DMS114 treated with DMSO at 0.1 percent for 48 hours (cell line): ENCODE data around the gene FNDC10.
"Not testable (repeated sequence)": the region's sequence is repeated elsewhere in the genome, so short reads cannot be mapped to it uniquely, and the experiment has no call there.

ENCODE experiments used
- DNase-seq: peaks from one replicate; lab custom pipeline; 2025; ENCODE audit not compliant: unreplicated experiment; lab: John Stamatoyannopoulos, UW

Gene FNDC10

DNA sequence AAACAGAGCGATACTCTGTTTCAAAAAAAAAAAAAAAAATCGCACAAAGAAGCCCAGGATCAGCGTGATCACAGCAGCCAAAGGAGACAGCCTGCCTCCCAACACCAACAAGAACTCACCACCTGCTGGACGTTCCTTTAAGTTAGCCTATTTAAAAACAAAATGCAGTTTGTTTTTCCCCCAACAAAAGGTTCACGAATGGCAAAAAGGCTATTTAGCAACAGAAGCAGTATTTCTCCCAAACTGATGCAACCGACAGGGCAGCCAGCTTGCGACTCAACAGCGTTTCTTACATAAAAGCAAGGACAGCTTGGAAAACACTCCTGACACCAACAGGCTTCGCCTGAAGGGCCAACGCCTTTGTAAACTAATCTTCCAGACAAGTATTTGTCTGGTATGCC is 32.0 kb downstream of the FNDC10 start:
- DNase-seq: no peak

- DNase-seq: no peak
Observed at GRCh38 chr1:1567152-1567875, 32.6 kb downstream of the FNDC10 start.

GRCh38 chr1:1565340-1565739 is 34.6 kb downstream of the FNDC10 start:
- DNase-seq: no peak

DNA sequence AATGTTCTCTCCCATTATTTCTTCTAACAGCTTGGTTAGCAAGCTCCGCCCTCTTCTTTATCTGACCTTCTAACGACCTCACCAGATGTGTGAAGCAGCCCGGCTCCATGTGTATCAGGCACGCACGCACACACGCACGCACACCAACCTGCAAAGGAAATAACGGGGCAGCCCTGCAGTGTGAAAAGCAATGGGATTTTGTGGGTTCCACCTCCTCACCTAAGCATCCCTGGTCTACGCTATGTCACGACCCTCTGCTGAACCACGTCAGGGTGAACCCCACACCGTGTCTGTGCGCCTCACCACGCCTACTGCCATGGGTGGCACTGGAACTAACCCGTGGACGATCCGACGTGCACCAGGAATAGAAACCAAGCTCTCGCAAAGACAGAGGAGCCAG is 35.7 kb downstream of the FNDC10 start:
- no peak for DNase-seq

DNA sequence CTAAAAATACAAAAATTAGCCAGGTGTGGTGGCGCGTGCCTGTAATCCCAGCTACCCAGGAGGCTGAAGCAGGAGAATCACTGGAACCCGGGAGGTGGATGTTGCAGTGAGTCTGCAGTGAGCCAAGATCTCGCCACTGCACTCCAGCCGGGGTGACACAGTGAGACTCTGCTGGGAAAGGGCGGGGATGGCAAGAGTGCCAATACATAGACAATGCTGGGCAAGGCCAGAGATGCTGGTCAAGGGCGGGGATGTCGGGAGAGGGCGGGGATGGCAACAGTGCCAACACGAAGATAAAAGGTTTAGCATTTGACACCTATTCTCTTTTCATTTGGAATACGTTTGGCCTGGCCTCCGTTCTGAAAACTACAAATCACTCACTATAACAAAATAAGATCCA is 36.2 kb downstream of the FNDC10 start:
- no peak for DNase-seq

GRCh38 chr1:1562556-1563195 is 37.3 kb downstream of the FNDC10 start:
- no peak for DNase-seq

GRCh38 chr1:1561801-1562470 is 38.0 kb downstream of the FNDC10 start:
- no peak for DNase-seq

DNA sequence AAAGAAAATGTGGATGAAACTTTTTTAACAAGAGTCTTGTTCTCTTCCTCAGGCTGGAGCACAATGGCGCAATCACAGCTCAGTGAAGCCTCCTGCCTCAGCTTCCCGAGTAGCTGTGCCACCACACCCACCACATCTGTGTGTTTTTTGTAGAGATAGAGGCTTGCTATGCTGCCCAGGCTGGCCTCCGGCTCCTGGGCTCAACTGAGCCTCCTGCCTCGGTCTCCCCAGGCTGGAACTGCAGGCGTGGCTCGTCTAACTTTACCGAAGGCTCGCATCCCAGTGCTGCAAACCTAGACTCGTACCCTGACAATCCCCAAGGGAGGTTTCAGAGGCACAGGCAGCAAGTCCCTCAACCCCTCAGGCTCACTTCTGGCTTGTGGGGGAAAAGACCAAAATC is 39.8 kb downstream of the FNDC10 start:
- no peak for DNase-seq

- no peak for DNase-seq
Observed at GRCh38 chr1:1559066-1559465, 40.9 kb downstream of the FNDC10 start.

GRCh38 chr1:1558591-1558990 is 41.3 kb downstream of the FNDC10 start:
- DNase-seq: no peak

GRCh38 chr1:1557688-1558087 is 42.2 kb downstream of the FNDC10 start:
- DNase-seq: not testable (repeated sequence)

- DNase-seq: not testable (repeated sequence)
Observed at GRCh38 chr1:1556961-1557360, 43.0 kb downstream of the FNDC10 start.

DNA sequence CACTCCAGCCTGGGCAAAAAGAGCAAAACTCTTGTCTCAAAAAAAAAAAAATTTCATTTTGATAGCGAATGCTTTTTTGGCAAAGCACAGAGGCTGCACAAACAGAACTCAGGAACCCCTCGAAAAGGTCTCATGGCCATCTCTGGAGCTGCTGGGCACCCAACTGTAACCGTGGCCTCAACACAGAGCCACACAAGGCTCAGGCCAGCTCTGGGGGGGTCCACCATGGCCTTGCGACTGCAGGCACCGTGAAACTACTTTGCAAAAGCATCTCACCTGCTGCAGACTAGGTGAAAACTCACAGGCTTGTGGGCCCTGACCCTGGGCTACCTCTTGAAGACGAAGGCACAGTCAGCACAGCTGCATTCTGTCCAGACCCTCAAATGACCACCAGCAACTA is 43.4 kb downstream of the FNDC10 start:
- DNase-seq: no peak

GRCh38 chr1:1554926-1555915 is 44.7 kb downstream of the FNDC10 start:
- DNase-seq: no peak

GRCh38 chr1:1554550-1554925 is 45.4 kb downstream of the FNDC10 start:
- DNase-seq: no peak

DNA sequence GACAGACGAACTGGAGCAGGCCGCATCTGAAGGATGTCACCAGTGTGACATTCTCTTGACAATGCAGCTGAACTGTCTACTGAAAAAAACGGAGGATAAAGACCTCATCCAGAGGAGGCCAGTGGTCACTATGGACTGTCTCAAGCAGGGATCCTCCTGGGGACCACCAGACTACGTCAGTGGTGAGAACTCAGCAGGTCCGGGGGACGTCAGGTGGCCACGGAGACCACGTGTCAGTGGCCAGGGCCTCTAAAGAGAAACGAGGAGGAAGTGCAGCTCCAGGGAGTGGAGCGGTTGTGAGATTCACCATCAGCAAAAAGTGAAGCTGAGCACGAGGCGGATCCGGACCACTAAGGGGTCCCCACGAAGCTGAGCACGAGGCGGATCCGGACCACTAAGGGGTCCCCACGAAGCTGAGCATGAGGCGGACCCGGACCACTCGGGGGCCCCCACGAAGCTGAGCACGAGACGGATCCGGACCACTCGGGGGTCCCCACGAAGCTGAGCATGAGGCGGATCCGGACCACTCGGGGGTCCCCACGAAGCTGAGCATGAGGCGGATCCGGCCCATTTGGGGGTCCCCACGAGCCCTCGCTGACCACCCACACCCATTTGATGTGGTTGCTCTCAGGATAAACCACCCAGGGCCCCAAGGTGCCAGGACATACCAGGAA is 46.0 kb downstream of the FNDC10 start:
- DNase-seq: no peak

DNA sequence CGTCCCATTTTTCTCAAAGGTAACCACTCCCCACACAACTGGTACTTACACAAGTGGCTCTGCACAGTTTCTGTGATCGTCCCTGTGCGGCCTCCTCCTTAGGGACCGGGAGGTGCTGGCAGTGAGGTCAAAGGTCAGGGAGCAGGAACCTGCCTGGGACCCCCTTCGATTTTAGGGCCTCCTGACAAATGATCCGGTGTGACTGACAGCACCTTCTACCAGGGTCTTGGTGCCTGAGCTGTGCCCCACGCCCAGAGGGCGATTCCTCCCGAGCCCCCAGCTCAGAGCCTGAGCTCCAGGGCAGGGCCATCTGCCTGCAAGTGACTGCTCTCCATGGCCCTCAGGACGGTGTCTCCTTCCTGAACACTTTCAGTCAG is 47.7 kb downstream of the FNDC10 start:
- no peak for DNase-seq

DNA sequence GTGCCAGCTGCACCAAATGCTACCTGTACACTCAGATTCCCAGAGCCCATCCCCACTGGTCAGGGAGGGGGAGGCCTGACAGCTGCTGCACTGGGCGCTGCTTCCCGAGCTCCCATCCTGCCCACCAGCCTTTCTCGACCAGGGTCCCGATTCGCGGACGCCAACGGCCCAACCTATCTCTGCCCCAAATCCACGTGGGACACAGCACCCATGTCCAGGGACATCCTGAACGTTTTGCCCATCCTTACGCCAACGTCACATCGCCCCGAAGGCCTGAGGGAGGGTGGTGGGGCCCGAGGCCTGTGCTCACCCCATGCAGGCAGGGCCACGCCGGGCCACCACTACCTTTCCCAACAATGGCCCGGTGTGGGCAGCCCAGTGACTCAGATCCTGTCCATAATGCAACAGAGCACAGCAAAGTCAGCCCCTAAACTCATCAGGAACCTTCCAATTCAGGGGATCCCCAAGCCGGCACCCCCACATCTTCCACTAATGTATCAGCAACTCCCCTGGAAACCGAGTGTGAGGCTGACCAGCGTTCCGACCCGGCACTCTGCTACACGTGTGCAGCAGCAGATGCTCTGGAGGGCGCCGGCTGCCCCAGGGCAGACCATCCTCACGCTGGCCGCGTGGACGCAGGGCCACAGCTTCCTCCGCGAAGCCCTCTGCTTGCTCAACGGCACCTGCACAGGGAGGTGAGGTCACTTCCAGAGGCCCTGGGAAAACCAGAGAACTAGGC is 48.2 kb downstream of the FNDC10 start:
- DNase-seq: no peak

DNA sequence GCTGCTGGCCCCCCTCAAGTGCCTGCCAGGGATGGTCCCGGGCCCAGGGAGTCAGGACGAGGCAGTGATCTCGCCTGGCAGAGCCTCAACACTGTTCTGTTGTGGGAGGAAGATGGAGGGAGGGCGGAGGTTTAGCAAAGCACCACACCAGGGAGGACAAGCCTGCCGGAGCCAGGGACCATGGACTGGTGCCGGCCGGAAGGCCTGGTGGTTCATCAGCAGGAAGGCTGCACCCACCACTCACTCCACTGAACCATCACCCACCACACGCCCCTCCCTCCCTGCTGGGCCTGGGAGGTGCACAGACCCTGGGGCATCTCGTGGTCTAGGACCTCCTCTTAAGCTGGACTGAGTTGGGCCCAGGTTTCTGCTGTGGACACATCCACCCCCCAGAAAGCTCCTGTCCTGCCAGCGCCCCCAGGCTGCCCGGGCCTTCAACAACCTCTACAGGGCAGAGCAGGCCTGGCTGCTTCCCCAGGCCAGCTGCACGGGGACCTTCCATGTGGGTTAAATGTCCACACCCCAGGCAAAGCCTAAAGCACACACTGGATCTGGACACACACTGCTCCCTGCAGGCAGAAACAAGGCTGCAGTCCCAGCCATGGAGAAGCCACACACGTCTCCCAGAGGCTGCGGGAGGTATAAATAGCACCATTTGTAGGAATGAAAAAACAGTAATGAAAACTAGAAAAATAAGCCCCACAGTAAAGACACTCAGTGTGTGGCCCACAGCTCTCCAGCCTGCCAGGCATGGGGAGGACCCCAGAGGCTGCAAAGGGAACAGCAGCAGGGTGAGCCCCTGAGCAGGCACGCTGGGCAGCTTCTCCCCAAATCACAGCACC is 49.1 kb downstream of the FNDC10 start:
- peak; percentile 19 for DNase-seq
